Mesenchymal stem cell (in vitro differentiated cells and primary cell): ENCODE data around the gene HOMEZ.
"Not testable (repeated sequence)": the region's sequence is repeated elsewhere in the genome, so short reads cannot be mapped to it uniquely, and the experiment has no call there.

ENCODE experiments used
- DNase-seq: peaks from one replicate; pipeline ENCODE4 v3.0.0-alpha.2; 2013
- H2AFZ ChIP-seq: one replicate; pipeline ENCODE4 v1.6.1; 2013; ENCODE audit warnings: low read depth, mild to moderate bottlenecking, control low read depth, inconsistent platforms, low read length, moderate library complexity
- H2AK5ac ChIP-seq: 2 replicates; pipeline ENCODE4 v1.6.1; 2013; ENCODE audit warnings: low read length, moderate library complexity, mild to moderate bottlenecking, inconsistent platforms; ENCODE audit not compliant: severe bottlenecking
- H2BK120ac ChIP-seq: one replicate; pipeline ENCODE4 v1.6.1; 2013; ENCODE audit warnings: low read depth, mild to moderate bottlenecking, inconsistent platforms, low read length, moderate library complexity
- H2BK12ac ChIP-seq, 2 experiments: one replicate each; pipeline ENCODE4 v1.6.1; 2013; ENCODE audit warnings: inconsistent platforms in 2 of 2, low read length in 2 of 2, mild to moderate bottlenecking in 2 of 2, moderate library complexity in 2 of 2, control low read depth in 1 of 2
- H2BK15ac ChIP-seq: one replicate; pipeline ENCODE4 v1.6.1; 2013; ENCODE audit warnings: mild to moderate bottlenecking, low read depth, inconsistent platforms; ENCODE audit not compliant: poor library complexity, severe bottlenecking
- H2BK5ac ChIP-seq: 2 replicates; pipeline ENCODE4 v1.6.1; 2013; ENCODE audit warnings: low read depth, mild to moderate bottlenecking, low read length, control low read depth, inconsistent platforms; ENCODE audit not compliant: poor library complexity, severe bottlenecking
- H3K14ac ChIP-seq, 2 experiments: one replicate each; pipeline ENCODE4 v1.6.1; 2013; ENCODE audit warnings: inconsistent platforms in 2 of 2, low read length in 2 of 2, control low read depth in 1 of 2, mild to moderate bottlenecking in 1 of 2, moderate library complexity in 1 of 2
- H3K18ac ChIP-seq, 2 experiments: one replicate each; pipeline ENCODE4 v1.6.1; 2013; ENCODE audit warnings: inconsistent platforms in 2 of 2, low read length in 2 of 2, control low read depth in 1 of 2, low read depth in 1 of 2, mild to moderate bottlenecking in 1 of 2
- H3K23ac ChIP-seq, 2 experiments: one replicate each; pipeline ENCODE4 v1.6.1; 2013; ENCODE audit warnings: inconsistent platforms in 2 of 2, low read length in 2 of 2, mild to moderate bottlenecking in 2 of 2, moderate library complexity in 2 of 2, control low read depth in 1 of 2
- H3K27ac ChIP-seq: 2 replicates; pipeline ENCODE4 v1.5.1; 2013; ENCODE audit warnings: mild to moderate bottlenecking, moderate library complexity, low read length, control low read depth, inconsistent platforms; ENCODE audit not compliant: poor library complexity, severe bottlenecking
- H3K27me3 ChIP-seq, 2 experiments: 2 replicates each; pipeline versions ENCODE4 v1.6.1 to v1.7.0; 2013; ENCODE audit warnings: low read length in 2 of 2, mild to moderate bottlenecking in 2 of 2, moderate library complexity in 2 of 2, control low read depth in 1 of 2, inconsistent platforms in 1 of 2; ENCODE audit not compliant: control insufficient read depth in 1 of 2, insufficient read depth in 1 of 2
- H3K36me3 ChIP-seq, 2 experiments: 2 replicates each; pipeline versions ENCODE4 v1.6.1 to v1.7.0; 2013; ENCODE audit warnings: low read length in 2 of 2, control low read depth in 1 of 2, inconsistent platforms in 1 of 2, low read depth in 1 of 2, mild to moderate bottlenecking in 1 of 2; ENCODE audit not compliant: insufficient read depth in 2 of 2, control insufficient read depth in 1 of 2
- H3K4ac ChIP-seq, 2 experiments: one replicate each; pipeline ENCODE4 v1.6.1; 2013; ENCODE audit warnings: inconsistent platforms in 2 of 2, low read length in 2 of 2, mild to moderate bottlenecking in 2 of 2, moderate library complexity in 2 of 2, control low read depth in 1 of 2, low read depth in 1 of 2
- H3K4me1 ChIP-seq: 2 replicates; pipeline ENCODE4 v1.6.1; 2013; ENCODE audit warnings: low read depth, low read length, control low read depth; ENCODE audit not compliant: control insufficient read depth, insufficient read depth
- H3K4me2 ChIP-seq: 2 replicates; pipeline ENCODE4 v1.6.1; 2013; ENCODE audit warnings: low read length, mild to moderate bottlenecking, inconsistent platforms; ENCODE audit not compliant: poor library complexity, severe bottlenecking
- H3K4me3 ChIP-seq, 2 experiments: 2 replicates each; pipeline versions ENCODE4 v1.5.1 to v1.7.0; 2013; ENCODE audit warnings: low read length in 2 of 2, mild to moderate bottlenecking in 2 of 2, control low read depth in 1 of 2, low read depth in 1 of 2; ENCODE audit not compliant: insufficient read depth in 1 of 2
- H3K79me1 ChIP-seq: replicated peaks from 2 replicates; pipeline ENCODE4 v1.6.1; 2013; ENCODE audit warnings: mild to moderate bottlenecking, control low read depth, low read length, inconsistent platforms; ENCODE audit not compliant: poor library complexity, severe bottlenecking
- H3K9ac ChIP-seq: 2 replicates; pipeline ENCODE4 v1.7.0; 2013; ENCODE audit warnings: mild to moderate bottlenecking, low read length, moderate library complexity
- H3K9me3 ChIP-seq: 2 replicates; pipeline ENCODE4 v1.7.0; 2013; ENCODE audit warnings: mild to moderate bottlenecking, low read length; ENCODE audit not compliant: control insufficient read depth
- H4K8ac ChIP-seq: one replicate; pipeline ENCODE4 v1.6.1; 2013; ENCODE audit warnings: inconsistent platforms, mild to moderate bottlenecking, low read length, moderate library complexity
- H4K91ac ChIP-seq: one replicate; pipeline ENCODE4 v1.6.1; 2013; ENCODE audit warnings: mild to moderate bottlenecking, low read length, inconsistent platforms
- WGBS: methylation state at CpG from one replicate; pipeline ENCODE4 v1.1.7; 2013; ENCODE audit warnings: mixed read lengths; 5-methylcytosine and 5-hydroxymethylcytosine counted together

Gene HOMEZ

GRCh38 chr14:23326491-23327332 lies 40.8 kb upstream of the HOMEZ start:
- peaks cover 8% of the 10 kb centered on the region for H3K79me1 ChIP-seq
- H3K36me3 ChIP-seq = peaks cover 22 to 35% of the 10 kb centered on the region in 2 experiments
- H4K91ac ChIP-seq = no peak overlapping the region
- 89% methylated on average over 12 of the region's 13 CpGs for WGBS
- no peak overlapping the region for H2BK12ac ChIP-seq
- no peak overlapping the region for H3K27ac ChIP-seq
- no peak overlapping the region for H2BK5ac ChIP-seq
- DNase-seq = no peak
- H3K4ac ChIP-seq = no peak overlapping the region
- H2AFZ ChIP-seq = no peak overlapping the region
- no peak overlapping the region for H3K18ac ChIP-seq
- no peak overlapping the region for H3K23ac ChIP-seq
- H3K4me3 ChIP-seq = no peak overlapping the region
- no peak overlapping the region for H3K4me2 ChIP-seq
- H3K4me1 ChIP-seq = peaks cover 8% of the 10 kb centered on the region
- no peak overlapping the region for H2BK15ac ChIP-seq
- no peak overlapping the region for H3K9ac ChIP-seq
- no peak overlapping the region for H3K14ac ChIP-seq
- H2AK5ac ChIP-seq = no peak overlapping the region
- no peak overlapping the region for H4K8ac ChIP-seq
- peaks cover 0 to 7% of the 10 kb centered on the region in 2 experiments for H3K27me3 ChIP-seq
- H3K9me3 ChIP-seq = no peaks in the 10 kb centered on the region
- no peak overlapping the region for H2BK120ac ChIP-seq

GRCh38 chr14:23325746-23326145 lies 39.8 kb upstream of the HOMEZ start:
- not testable (repeated sequence) for H3K27ac ChIP-seq, H3K9me3 ChIP-seq, H3K4me2 ChIP-seq, H3K18ac ChIP-seq, DNase-seq, H2AFZ ChIP-seq, H3K4me3 ChIP-seq, H3K4me1 ChIP-seq, H3K23ac ChIP-seq, H4K91ac ChIP-seq, H3K4ac ChIP-seq, H3K27me3 ChIP-seq, H4K8ac ChIP-seq, H3K14ac ChIP-seq, H3K9ac ChIP-seq, H2BK120ac ChIP-seq, H2BK15ac ChIP-seq, H2BK12ac ChIP-seq, H2BK5ac ChIP-seq, H3K79me1 ChIP-seq, H2AK5ac ChIP-seq
- H3K36me3 ChIP-seq = peaks cover 22 to 35% of the 10 kb centered on the region in 2 experiments
- 95% methylated on average over 4 of the region's 5 CpGs for WGBS

DNA sequence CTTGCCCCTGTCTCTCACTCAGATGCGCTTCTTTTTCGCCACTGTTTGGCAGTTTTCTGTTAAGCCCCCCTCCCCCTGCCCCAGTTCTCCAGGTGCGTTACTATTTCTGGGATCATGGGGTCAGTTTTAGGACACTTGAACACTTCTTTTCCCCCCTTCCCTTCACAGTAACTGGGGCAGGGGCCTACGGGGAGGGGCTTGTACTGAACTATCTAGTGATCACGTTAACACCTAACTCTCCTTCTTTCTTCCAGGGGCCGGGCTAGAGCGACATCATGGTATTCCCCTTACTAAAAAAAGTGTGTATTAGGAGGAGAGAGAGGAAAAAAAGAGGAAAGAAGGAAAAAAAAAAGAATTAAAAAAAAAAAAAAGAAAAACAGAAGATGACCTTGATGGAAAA lies 39.1 kb upstream of the HOMEZ start:
- Histone ChIP-seq H2AFZ (no peak overlapping the region), H3K9me3 (no peaks in the 10 kb centered on the region), H3K4me1 (peaks cover 13% of the 10 kb centered on the region), H3K9ac (peak overlapping the region; percentile 3), H3K4me3 (no peak overlapping the region), H3K27ac (no peak overlapping the region), H3K36me3 (peaks cover 27 to 41% of the 10 kb centered on the region in 2 experiments), H2BK120ac (no peak overlapping the region), H3K4me2 (no peak overlapping the region), H3K27me3 (no peaks in the 10 kb centered on the region), H2BK5ac (no peak overlapping the region), H3K23ac (no peak overlapping the region), H4K8ac (no peak overlapping the region), H3K14ac (no peak overlapping the region), H3K4ac (no peak overlapping the region), H3K79me1 (peaks cover 8% of the 10 kb centered on the region), H2AK5ac (no peak overlapping the region), H3K18ac (no peak overlapping the region), H4K91ac (no peak overlapping the region), H2BK12ac (no peak overlapping the region), H2BK15ac (no peak overlapping the region)
- no peak for DNase-seq
- 100% methylated on average over 4 of the region's 7 CpGs for WGBS

- H3K79me1 ChIP-seq = peaks cover 10% of the 10 kb centered on the region
- WGBS = 97% methylated on average over 2 of the region's 2 CpGs
- no peak for DNase-seq
- H3K23ac ChIP-seq = no peak overlapping the region
- H3K18ac ChIP-seq = no peak overlapping the region
- H2BK12ac ChIP-seq = no peak overlapping the region
- no peak overlapping the region for H2BK5ac ChIP-seq
- H3K4me3 ChIP-seq = no peak overlapping the region
- H4K8ac ChIP-seq = no peak overlapping the region
- no peak overlapping the region for H2AK5ac ChIP-seq
- peak overlapping the region; percentile 3 for H3K9ac ChIP-seq
- H3K4me1 ChIP-seq = peaks cover 13% of the 10 kb centered on the region
- H3K4ac ChIP-seq = no peak overlapping the region
- H3K27me3 ChIP-seq = no peaks in the 10 kb centered on the region
- H2BK15ac ChIP-seq = no peak overlapping the region
- no peak overlapping the region for H3K14ac ChIP-seq
- H4K91ac ChIP-seq = no peak overlapping the region
- H2AFZ ChIP-seq = no peak overlapping the region
- H3K27ac ChIP-seq = no peak overlapping the region
- no peaks in the 10 kb centered on the region for H3K9me3 ChIP-seq
- peaks cover 30 to 46% of the 10 kb centered on the region in 2 experiments for H3K36me3 ChIP-seq
- H2BK120ac ChIP-seq = no peak overlapping the region
- H3K4me2 ChIP-seq = no peak overlapping the region
These were observed 38.5 kb upstream of the HOMEZ start for GRCh38 chr14:23324455-23324846.
